GM12874 (cell line): ENCODE results near the gene MYH15.

Source experiments
- CTCF ChIP-seq: IDR thresholded peaks from 2 replicates; pipeline ENCODE4 v1.5.1; 2011; ENCODE audit warnings: low read depth, mild to moderate bottlenecking, control low read depth, low read length, moderate library complexity; ENCODE audit not compliant: insufficient read depth

Gene MYH15

GRCh38 chr3:108473711-108474110 lies 36.7 kb downstream of the MYH15 start:
- no peak for TF ChIP-seq CTCF

GRCh38 chr3:108472001-108472591 lies 38.3 kb downstream of the MYH15 start:
- TF ChIP-seq CTCF = no peak

- no peak for TF ChIP-seq CTCF
Measured at GRCh38 chr3:108471426-108471825, 39.0 kb downstream of the MYH15 start.

GRCh38 chr3:108469126-108469525 lies 41.3 kb downstream of the MYH15 start:
- TF ChIP-seq CTCF = no peak

- no peak for TF ChIP-seq CTCF
Measured at GRCh38 chr3:108468577-108468976, 41.8 kb downstream of the MYH15 start.

GRCh38 chr3:108462899-108463298 lies 47.5 kb downstream of the MYH15 start:
- no peak for TF ChIP-seq CTCF

GRCh38 chr3:108461661-108462111 lies 48.7 kb downstream of the MYH15 start:
- TF ChIP-seq CTCF = no peak
